HepG2 (cell line): ENCODE measurements around the gene SPP1. TPM values are rescaled to one million over a fixed set of nuclear protein-coding genes. Genes with fewer than 3 reads are reported as not detected.
A peak's percentile ranks its signal among the peaks of the same experiment; 100 is the strongest.

ENCODE experiments used
- CCDC6 ChIP-seq: sonication (generic); formaldehyde crosslinking; IDR thresholded peaks from 2 replicates; pipeline ENCODE4 v1.8.1; 2022; ENCODE audit warnings: mild to moderate bottlenecking, missing genetic modification reagents, moderate library complexity
- GMEB2 ChIP-seq: IDR thresholded peaks from 2 replicates; pipeline ENCODE4 v1.6.1; 2016; ENCODE audit warnings: missing biosample characterization, missing genetic modification reagents, low read depth
- JDP2 ChIP-seq: sonication (generic); formaldehyde crosslinking; IDR thresholded peaks from 2 replicates; pipeline ENCODE4 v1.8.1; 2022; ENCODE audit warnings: missing genetic modification reagents, borderline replicate concordance
- MAZ ChIP-seq, 2 experiments: sonication (generic) in 1 of 2; formaldehyde crosslinking in 1 of 2; IDR thresholded peaks; 2 replicates each; pipeline versions ENCODE4 v1.5.0 to v1.6.1; 2012 to 2020; ENCODE audit warnings: low read depth in 2 of 2, mild to moderate bottlenecking in 2 of 2, borderline replicate concordance in 1 of 2, improper control_type of control experiment in 1 of 2, low read length in 1 of 2, missing genetic modification reagents in 1 of 2, moderate library complexity in 1 of 2
- PBX3 ChIP-seq: sonication (generic); formaldehyde crosslinking; IDR thresholded peaks from 2 replicates; pipeline ENCODE4 v1.8.1; 2023; ENCODE audit warnings: missing genetic modification reagents, inconsistent platforms, borderline replicate concordance
- RAD51 ChIP-seq: fragments of 450-650 bp; IDR thresholded peaks from 2 replicates; pipeline ENCODE4 v1.6.1; 2016; ENCODE audit warnings: borderline replicate concordance
- ZBTB44 ChIP-seq: sonication (generic); formaldehyde crosslinking; IDR thresholded peaks from 2 replicates; pipeline ENCODE4 v1.4.0; 2020; ENCODE audit warnings: missing genetic modification reagents
- ZFP36L1 ChIP-seq: sonication (generic); formaldehyde crosslinking; IDR thresholded peaks from 2 replicates; pipeline ENCODE4 v1.8.0; 2022; ENCODE audit warnings: mild to moderate bottlenecking, missing genetic modification reagents, moderate library complexity
- ZFP62 ChIP-seq: sonication (generic); formaldehyde crosslinking; IDR thresholded peaks from 2 replicates; pipeline ENCODE4 v1.4.0; 2020; ENCODE audit warnings: missing genetic modification reagents
- ZNF24 ChIP-seq: fragments of 450-650 bp; IDR thresholded peaks from 2 replicates; pipeline ENCODE4 v1.6.1; 2017; ENCODE audit warnings: antibody characterized with exemption, mild to moderate bottlenecking
- ZNF282 ChIP-seq: fragments of 450-650 bp; IDR thresholded peaks from 2 replicates; pipeline ENCODE4 v1.6.1; 2018; ENCODE audit not compliant: partially characterized antibody
- ZNF484 ChIP-seq: sonication (generic); formaldehyde crosslinking; IDR thresholded peaks from 2 replicates; pipeline ENCODE4 v1.5.1; 2020; ENCODE audit warnings: mild to moderate bottlenecking, low read depth, missing genetic modification reagents, borderline replicate concordance
- ZNF687 ChIP-seq: sonication (generic); formaldehyde crosslinking; IDR thresholded peaks from 2 replicates; pipeline ENCODE4 v1.5.1; 2020; ENCODE audit warnings: mild to moderate bottlenecking, missing genetic modification reagents, moderate library complexity
- ZNF761 ChIP-seq: sonication (generic); formaldehyde crosslinking; conservative IDR thresholded peaks from 2 replicates; pipeline ENCODE4 v1.4.0; 2020; ENCODE audit warnings: mild to moderate bottlenecking, missing genetic modification reagents
- ZNF772 ChIP-seq: sonication (generic); formaldehyde crosslinking; IDR thresholded peaks from 2 replicates; pipeline ENCODE4 v1.5.0; 2020; ENCODE audit warnings: mild to moderate bottlenecking, missing genetic modification reagents
- ZNF777 ChIP-seq: sonication (generic); formaldehyde crosslinking; IDR thresholded peaks from 2 replicates; pipeline ENCODE4 v1.4.0; 2020; ENCODE audit warnings: missing genetic modification reagents
- ZNF800 ChIP-seq: sonication (generic); formaldehyde crosslinking; IDR thresholded peaks from 2 replicates; pipeline ENCODE4 v1.4.0; 2020; ENCODE audit warnings: missing genetic modification reagents
- ZNF891 ChIP-seq: sonication (generic); formaldehyde crosslinking; IDR thresholded peaks from 2 replicates; pipeline ENCODE4 v1.5.0; 2020; ENCODE audit warnings: mild to moderate bottlenecking, missing genetic modification reagents
- polyA plus RNA-seq, 8 experiments: library from polyadenylated mRNA; depleted of rRNA in 3 of 8; stranded (reverse) in 7 of 8; unstranded in 1 of 8; fragments of >200 nt; fragmentation: Illumina TruSeq in 4 of 8; extraction: Trizol in 4 of 8; gene quantifications; 2 replicates each; pipeline versions ENCODE4 v1.2.1 to v1.2.3, GENCODE V29; 2011 to 2016; ENCODE audit warnings: low read depth in 4 of 8, missing spikeins in 1 of 8, mixed read lengths in 1 of 8; ENCODE audit not compliant: insufficient read depth in 1 of 8
- total RNA-seq, 5 experiments: library from RNA; depleted of rRNA; stranded (reverse); fragments of >200 nt; fragmentation: Illumina TruSeq; extraction: Trizol; gene quantifications; 2 replicates each; pipeline ENCODE4 v1.2.3, GENCODE V29; 2016; ENCODE audit warnings: low read depth in 1 of 5

SPP1 gene
- total and polyA plus RNA-seq, 2 of the 13 experiments (the other 11 are each of a cell fraction or from before 2014, with no cell fraction given) = 682 to 788 TPM

GRCh38 chr4:87985097-87985886 is 9.8 kb downstream of the SPP1 start (continued):
- TF ChIP-seq ZBTB44 (CRISPR knock-in tag) (no peak), GMEB2 (CRISPR knock-in tag) (no peak), ZFP62 (CRISPR knock-in tag) (no peak), ZNF484 (CRISPR knock-in tag) (no peak), JDP2 (CRISPR knock-in tag) (no peak), MAZ (IDR thresholded peaks at IDR 0.05; ENCODE audit: borderline replicate concordance, low read depth, low read length) (no peak), MAZ (CRISPR knock-in tag; IDR thresholded peaks at IDR 0.05; ENCODE audit: low read depth) (no peak), ZNF772 (0 out of 2 replicates have a peak, but pooled peaks have one; percentile 30), ZNF282 (no peak), CCDC6 (CRISPR knock-in tag) (no peak), ZNF777 (CRISPR knock-in tag) (no peak), ZNF24 (no peak), ZNF761 (CRISPR knock-in tag) (no peak), ZFP36L1 (CRISPR knock-in tag) (no peak), ZNF800 (no peak), ZNF891 (no peak), PBX3 (CRISPR knock-in tag) (no peak), ZNF687 (CRISPR knock-in tag) (peak; percentile 40), RAD51 (no peak)
